ENCODE measurements around the gene SLC26A6. TPM values are rescaled to one million over a fixed set of nuclear protein-coding genes. Genes with fewer than 3 reads are reported as not detected.

Gene SLC26A6
- total and polyA plus RNA-seq, 2 of the 13 experiments (the other 11 are each of a cell fraction or from before 2014, with no cell fraction given), result 40.7 to 184 TPM

DNA sequence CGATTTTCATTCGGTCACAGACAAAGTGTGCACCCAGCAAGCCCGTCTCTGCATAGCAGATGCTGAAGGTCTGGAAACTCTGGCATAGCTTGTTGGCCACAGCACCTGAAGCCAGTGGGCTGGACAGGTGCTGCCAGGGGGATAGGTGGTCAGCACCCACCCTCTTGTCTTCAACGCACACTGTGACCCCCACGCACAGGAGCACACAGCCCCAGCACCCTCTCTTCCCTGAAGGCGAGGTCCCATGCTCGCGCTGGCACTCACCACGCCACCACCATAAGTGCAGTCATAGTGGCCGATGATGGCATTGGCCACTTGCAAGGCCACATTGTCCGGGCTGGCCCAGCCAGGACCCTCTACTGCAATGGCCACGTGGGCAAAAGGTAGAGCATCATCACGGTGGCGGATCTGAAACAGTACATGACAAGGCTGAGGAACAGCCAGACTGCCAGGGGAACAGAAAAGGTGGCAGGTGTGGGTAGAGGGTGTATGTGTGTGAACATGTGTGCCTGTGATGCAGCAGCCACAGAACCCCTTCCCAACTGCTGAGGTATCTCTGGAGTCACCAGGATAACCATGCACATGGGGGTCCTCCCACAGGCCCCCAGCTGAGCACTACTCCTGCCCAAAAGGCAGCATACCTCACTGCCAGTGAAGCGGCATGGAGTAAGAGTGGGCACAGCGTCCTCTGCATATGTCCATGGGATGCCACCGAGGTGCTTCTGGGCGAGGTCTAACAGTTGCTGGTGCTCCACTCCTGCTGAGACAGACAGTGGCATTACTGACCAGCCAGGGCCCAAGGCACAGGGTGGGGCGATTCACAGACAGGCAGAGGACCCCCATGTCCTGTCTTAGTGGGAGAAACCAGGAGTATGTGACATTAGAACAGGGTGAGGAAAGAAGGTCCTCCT lies 34.3 kb downstream of the SLC26A6 start:
- H3K27ac ChIP-seq (ENCODE audit: extremely low read length, insufficient read depth, low read length), result no peak overlapping the region
- H3K4me2 ChIP-seq (ENCODE audit: low read depth, low read length), result no peak overlapping the region
- peaks cover 52 to 81% of the 10 kb centered on the region in 2 experiments for H3K36me3 ChIP-seq (replicated peaks in 1 of 2; ENCODE audit: control insufficient read depth in 1 of 2, insufficient read depth in 2 of 2, low read length in 2 of 2)
- H3K9ac ChIP-seq (ENCODE audit: insufficient read depth, low read depth, low read length), result no peak overlapping the region
- intact Hi-C loops (cut with micrococcal nuclease; ENCODE audit: unreplicated experiment) (no loop called here), in situ Hi-C loops (cut with HindIII; ENCODE audit: extremely low pct_ligation_motif_present, low pct_unique_long_range_greater_than_20kb) (no loop called here)
- no peak for FAIRE-seq
- H3K9me3 ChIP-seq (ENCODE audit: low read length), result no peaks in the 10 kb centered on the region
- H3K4me3 ChIP-seq (replicated peaks in 1 of 3; ENCODE audit: insufficient read depth in 1 of 3, low read depth in 2 of 3, low read length in 3 of 3), result no peak overlapping the region
- DNase-seq (ENCODE audit: low spot score), result no peak
- no peaks in the 10 kb centered on the region for H3K27me3 ChIP-seq (ENCODE audit: control insufficient read depth in 1 of 2, insufficient read depth in 2 of 2, low read length in 2 of 2)
- H3K79me2 ChIP-seq (ENCODE audit: insufficient read depth, low read length), result no peaks in the 10 kb centered on the region
- no peak overlapping the region for H2AFZ ChIP-seq (ENCODE audit: low read length)
- peaks cover 30% of the 10 kb centered on the region for H3K4me1 ChIP-seq (ENCODE audit: insufficient read depth, low read length)
- H4K20me1 ChIP-seq (ENCODE audit: insufficient read depth, low read length), result peaks cover 14% of the 10 kb centered on the region; the same call in 1 of the 2 replicates
- ATAC-seq, result no peak
- POLR2A ChIA-PET, result interaction anchor here (1.5 kb wide), 1 partner anchor 8 kb away, joined by 5 read pairs; the partner anchor contains the start of gene UQCRC1
- CTCF ChIA-PET (ENCODE audit: low intra/inter-chr PET ratio, low total read pairs), result no interaction called here
- TF ChIP-seq, protein P1, sequence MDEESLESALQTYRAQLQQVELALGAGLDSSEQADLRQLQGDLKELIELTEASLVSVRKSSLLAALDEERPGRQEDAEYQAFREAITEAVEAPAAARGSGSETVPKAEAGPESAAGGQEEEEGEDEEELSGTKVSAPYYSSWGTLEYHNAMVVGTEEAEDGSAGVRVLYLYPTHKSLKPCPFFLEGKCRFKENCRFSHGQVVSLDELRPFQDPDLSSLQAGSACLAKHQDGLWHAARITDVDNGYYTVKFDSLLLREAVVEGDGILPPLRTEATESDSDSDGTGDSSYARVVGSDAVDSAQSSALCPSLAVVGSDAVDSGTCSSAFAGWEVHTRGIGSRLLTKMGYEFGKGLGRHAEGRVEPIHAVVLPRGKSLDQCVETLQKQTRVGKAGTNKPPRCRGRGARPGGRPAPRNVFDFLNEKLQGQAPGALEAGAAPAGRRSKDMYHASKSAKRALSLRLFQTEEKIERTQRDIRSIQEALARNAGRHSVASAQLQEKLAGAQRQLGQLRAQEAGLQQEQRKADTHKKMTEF (CRISPR knock-in tag; IDR thresholded peaks at IDR 0.05), result no peak
- TF ChIP-seq ARID5B (CRISPR knock-in tag; IDR thresholded peaks at IDR 0.05), result no peak
- TF ChIP-seq ARNTL (CRISPR knock-in tag; IDR thresholded peaks at IDR 0.05), result no peak
- TF ChIP-seq NFKB2 (CRISPR knock-in tag; IDR thresholded peaks at IDR 0.05; ENCODE audit: borderline replicate concordance), result no peak
- no peak for TF ChIP-seq ZNF816 (CRISPR knock-in tag; IDR thresholded peaks at IDR 0.05; ENCODE audit: borderline replicate concordance)
- no peak for TF ChIP-seq ZNF749 (CRISPR knock-in tag; IDR thresholded peaks at IDR 0.05; ENCODE audit: borderline replicate concordance)
- TF ChIP-seq RBFOX2 (IDR thresholded peaks at IDR 0.05; ENCODE audit: low read depth, low read length), result peak; percentile 27; the same call in 1 of the 2 replicates
- BruUV-seq (replicated peaks), result no TSS peak
- 96% methylated on average over 11 of the region's 19 CpGs for WGBS (ENCODE audit: low lambda C conversion rate)

All from HepG2 (cell line).